ENCODE results near the gene KRTAP1-3.
"Not testable (repeated sequence)": the region's sequence is repeated elsewhere in the genome, so short reads cannot be mapped to it uniquely, and the experiment has no call there.

Gene KRTAP1-3

DNA sequence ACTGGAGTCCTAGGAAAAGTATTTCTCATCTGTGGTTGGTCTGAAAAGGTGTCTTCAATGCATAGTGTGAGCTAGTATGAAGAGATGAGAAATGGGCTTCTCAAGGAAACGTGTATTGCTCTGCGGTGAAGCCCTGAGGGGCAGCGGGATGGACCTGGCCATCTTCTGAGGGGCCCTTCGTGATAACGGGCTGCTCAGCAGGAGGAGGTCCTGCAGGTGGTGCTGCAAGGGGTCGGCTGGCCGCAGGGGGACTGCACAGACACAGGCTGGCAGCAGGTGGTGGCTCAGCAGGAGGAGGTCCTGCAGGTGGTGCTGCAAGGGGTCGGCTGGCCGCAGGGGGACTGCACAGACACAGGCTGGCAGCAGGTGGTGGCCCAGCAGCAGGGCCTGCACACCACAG, 19.9 kb upstream of the KRTAP1-3 start:
- not testable (repeated sequence) for DNase-seq (ENCODE audit: low read depth)

DNA sequence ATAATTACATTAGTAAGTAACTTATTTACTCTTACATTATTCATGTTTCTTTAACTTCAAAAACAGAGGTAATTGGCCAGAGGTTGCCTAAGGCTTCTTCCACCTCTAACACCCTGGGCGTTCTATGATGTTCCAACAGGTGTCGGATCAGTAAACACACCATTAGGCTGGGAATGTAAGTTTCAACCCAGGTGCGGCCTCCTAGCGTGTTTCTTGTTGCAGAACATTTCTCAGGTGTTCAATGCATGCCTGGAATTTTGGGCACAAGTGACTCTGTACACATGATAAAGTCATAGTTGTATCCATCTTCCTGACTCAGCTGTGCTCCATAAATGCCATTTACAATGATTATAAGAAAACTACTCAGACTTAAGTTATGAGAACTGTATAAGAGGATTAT, 19.4 kb upstream of the KRTAP1-3 start:
- no peak for DNase-seq (ENCODE audit: low read depth)

DNA sequence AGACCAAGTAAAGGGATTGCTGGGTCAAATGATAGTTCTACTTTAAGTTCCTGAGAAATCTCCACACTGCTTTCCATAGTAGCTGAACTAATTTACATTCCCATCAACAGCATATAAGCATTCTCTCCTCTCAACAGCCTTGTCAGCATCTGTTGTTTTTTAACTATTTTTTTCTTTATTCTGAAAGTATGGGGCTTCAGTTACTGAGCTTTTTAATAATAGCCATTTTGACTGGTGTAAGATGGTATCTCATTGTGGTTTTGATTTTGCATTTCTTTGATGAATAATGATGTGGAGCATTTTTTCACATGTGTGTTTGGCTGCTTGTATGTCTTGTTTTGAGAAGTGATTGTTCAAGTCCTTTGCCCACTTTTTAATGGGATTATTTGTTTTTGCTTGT, 17.9 kb upstream of the KRTAP1-3 start:
- no peak for DNase-seq (ENCODE audit: low read depth)

DNA sequence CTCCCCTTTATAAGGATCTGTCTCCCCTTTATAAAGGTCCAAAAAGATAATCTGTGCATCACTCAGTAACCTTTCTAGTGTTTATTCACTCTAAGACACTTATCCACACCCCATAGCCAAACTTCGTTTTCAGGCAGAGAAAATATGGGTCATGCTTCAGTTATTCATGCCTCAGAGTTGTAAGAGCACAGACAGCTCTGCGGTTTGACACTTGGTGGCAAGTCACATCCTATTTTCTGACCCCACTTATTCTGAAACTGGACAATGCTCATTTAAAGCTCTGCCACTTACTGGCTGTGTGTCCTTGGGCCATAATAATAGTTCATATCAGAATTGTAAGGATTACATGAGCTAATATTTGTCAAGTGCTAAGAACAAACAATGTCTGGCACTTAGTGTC, 14.4 kb upstream of the KRTAP1-3 start:
- no peak for DNase-seq (ENCODE audit: low read depth)

DNA sequence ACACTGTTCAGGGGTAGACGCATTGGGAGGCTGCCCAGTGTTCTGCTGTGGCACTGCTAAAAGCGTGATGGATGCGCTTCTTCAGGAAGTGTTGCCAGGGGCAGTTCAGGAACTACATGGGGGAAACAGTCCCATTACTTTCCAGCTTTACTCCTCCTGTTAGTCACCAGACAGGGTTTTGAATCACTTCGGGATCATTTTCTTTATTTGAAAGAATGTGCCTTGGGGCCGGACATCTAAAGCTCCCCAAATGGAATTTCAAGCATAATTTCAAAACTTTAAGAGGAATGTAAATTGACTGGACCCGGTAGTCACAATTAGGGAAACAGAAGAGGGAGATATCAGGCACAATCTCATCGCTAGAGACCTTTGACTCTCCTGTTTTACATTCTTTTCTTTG, 13.8 kb upstream of the KRTAP1-3 start:
- DNase-seq (ENCODE audit: low read depth): no peak

DNA sequence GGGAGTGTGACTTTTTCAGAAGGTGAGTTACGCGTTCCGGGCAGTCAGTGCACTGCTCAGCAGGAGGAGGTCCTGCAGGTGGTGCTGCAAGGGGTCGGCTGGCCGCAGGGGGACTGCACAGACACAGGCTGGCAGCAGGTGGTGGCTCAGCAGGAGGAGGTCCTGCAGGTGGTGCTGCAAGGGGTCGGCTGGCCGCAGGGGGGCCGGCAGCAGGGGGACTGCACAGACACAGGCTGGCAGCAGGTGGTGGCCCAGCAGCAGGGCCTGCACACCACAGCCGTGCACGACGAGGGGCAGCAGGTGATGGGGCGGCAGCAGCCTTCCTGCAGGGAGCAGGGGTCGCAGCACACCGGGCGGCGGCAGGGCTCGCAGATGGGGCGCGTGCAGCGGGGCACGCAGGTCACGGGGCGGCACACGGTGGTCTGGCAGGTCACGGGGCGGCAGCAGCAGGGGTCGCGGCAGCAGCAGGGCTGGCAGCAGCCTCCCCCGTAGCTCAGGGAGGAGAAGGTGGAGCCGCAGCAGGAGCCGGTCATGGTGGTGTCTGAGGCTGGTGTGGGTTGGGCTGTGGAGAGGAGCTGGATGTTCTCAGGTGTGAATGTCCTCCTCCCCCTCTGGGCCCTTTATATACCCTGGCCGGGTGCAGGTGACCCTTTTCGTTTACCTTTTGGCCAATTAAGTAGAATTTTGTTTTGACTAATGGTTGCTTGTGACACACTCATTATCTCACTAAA, 12.2 kb upstream of the KRTAP1-3 start, which contains the start of gene KRTAP2-1:
Gene KRTAP2-1, minus strand, starts transcription at position 582 of the 731 bp plus-strand sequence. Its CDS starts 49 bp downstream, at position 533.
- DNase-seq (ENCODE audit: low read depth): not testable (repeated sequence)

DNA sequence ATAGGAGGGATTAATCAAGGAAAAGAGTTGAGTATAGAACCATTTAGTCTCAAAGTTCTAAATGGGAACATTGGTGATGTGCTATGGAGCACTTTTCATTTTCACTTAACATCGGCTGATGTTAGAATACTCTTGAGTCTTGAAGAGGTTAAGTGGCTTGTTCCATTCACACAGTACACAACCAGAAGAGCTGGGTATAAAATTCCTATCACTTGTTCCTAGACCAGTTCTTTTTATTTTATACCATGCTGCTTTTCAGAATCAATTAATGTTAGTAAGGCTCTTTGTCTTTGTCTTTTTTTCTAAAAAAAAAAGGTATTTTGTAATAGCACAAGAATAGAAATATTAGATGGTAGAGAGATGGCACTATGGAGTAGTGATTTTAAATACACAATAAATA, 8.3 kb upstream of the KRTAP1-3 start:
- DNase-seq (ENCODE audit: low read depth): no peak

DNA sequence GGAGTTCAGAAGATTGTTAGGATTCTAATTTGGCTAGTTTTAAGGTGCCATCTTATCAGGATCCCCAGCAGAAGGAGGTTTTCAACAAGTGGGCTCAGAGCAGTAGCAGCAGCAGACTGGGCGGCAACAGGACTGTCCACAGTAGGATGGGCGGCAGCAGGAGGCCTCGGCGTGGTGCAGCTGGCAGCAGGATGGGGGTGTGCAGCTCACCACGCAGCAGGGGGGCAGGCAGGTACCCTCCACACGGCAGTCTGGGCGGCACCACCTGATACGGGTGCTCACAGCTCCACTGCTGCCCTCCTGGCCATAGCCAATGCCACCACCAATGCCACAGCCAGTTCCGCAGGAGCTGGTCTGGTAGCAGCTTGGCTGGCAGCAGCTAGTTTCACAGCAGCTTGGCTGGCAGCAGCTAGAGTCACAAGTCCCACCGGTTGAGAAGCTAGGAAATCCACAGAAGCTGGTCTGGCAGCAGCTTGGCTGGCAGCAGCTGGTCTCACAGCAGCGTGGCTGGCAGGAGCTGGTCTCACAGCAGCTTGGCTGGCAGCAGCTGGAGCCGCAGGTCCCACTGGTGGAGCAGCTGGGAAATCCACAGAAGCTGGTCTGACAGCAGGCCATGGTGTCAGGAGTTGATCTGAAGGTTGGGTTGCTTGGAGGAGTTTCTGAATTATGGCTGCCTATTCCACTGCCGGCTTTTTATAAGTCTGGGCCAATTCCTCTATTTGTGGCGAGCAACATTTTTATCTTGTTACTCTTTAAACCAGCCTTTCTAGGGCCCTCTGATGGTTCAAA, 6.3 kb upstream of the KRTAP1-3 start, which contains the start of gene KRTAP1-1:
Gene KRTAP1-1, minus strand, starts transcription at position 668 of the 789 bp plus-strand sequence. Its CDS starts 53 bp downstream, at position 615.
- not testable (repeated sequence) for DNase-seq (ENCODE audit: low read depth)

DNA sequence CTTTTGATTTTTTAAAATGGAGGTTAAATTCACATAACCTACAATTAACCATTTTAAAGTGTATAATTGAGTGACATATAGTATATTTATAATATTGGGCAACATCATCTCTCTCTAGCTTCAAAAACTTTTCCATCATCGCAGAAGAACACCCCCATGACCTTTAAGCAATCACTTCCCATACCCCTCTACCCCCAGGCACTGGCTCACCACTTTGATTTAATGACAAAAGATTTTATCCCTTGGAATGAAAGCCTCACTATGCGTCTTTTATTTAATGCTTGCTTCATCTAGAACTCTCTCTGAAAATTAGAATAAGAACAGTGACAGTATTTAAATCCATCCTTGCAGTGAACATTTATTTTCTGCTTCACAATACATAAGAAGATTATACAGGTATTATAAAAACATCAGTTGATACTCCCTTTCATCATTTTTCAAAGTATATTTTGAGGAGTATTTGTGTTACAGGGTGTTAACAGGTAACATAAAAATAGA, 3.2 kb upstream of the KRTAP1-3 start:
- DNase-seq (ENCODE audit: low read depth): no peak

DNA sequence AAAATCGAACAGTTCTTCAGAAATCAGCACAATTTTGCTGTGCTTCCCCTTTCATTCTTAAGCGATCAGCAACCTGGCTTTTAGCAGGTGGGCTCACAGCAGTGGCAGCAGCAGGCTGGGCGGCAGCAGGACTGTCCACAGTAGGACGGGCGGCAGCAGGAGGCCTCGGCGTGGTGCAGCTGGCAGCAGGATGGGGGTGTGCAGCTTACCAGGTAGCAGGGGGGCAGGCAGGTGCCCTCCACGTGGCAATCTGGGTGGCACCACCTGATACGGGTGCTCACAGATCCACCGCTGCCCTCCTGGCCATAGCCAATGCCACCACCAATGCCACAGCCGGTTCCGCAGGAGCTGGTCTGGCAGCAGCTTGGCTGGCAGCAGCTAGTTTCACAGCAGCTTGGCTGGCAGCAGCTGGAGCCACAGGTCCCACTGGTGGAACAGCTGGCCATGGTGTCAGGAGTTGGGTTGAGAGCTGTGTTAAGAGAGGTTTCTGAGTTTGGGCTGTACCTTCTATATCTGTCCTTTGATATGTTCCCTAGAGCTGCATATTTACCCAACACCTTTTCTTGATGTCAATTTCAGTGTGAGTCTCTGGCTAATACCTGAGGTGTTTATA, 4.9 kb downstream of the KRTAP1-3 start, which contains the start of gene KRTAP1-4:
Gene KRTAP1-4, minus strand, starts transcription at position 563 of the 613 bp plus-strand sequence. Its CDS starts 117 bp downstream, at position 446.
- no peak for DNase-seq (ENCODE audit: low read depth)

DNA sequence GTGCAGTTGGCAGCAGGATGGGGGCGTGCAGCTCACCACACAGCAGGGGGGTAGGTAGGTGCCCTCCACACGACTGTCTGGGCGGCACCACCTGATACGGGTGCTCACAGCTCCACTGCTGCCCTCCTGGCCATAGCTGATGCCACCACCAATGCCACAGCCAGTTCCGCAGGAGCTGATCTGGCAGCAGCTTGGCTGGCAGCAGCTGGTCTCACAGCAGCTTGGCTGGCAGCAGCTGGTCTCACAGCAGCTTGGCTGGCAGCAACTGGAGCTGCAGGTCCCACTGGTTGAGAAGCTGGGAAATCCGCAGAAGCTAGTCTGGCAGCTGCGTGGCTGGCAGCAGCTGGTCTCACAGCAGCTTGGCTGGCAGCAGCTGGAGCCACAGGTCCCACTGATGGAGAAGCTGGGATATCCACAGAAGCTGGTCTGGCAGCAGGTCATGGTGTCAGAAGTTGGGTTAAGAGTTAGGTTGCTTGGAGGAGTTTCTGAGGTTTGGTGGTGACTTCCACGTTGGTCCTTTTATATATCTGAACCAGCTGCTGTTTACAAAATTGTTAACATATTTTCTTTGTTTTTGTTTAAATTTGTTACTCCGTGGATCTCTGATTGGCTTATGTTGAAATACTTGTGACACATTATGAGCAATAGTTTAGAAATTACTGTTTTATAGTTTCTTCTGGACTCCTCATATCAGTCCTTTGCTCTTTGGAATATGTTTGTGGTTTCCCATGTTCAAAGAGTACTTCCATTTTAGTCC, 7.8 kb downstream of the KRTAP1-3 start, which contains the start of gene KRTAP1-5:
Gene KRTAP1-5, minus strand, starts transcription at position 494 of the 757 bp plus-strand sequence. Its CDS starts 53 bp downstream, at position 441.
- no peak for DNase-seq (ENCODE audit: low read depth)

DNA sequence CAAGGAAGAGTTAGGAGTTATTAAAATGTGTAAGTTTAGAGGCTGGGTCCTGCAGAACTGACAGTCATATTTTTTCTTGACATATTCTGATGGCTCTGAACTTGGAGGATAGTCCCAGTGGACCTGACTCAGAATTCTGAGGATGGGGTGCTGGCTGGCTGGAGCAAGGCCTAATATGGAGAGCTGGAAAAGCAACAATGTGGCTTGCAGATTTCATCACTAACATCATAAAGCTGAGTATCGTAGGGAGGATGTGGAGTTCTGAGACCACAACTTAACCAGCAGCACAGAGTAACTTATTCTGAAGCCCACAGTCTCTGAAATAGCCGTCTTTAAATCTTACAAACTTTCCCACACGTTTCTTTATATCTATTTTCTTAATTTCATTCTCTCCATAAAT, 10.0 kb downstream of the KRTAP1-3 start:
- DNase-seq (ENCODE audit: low read depth): no peak

DNA sequence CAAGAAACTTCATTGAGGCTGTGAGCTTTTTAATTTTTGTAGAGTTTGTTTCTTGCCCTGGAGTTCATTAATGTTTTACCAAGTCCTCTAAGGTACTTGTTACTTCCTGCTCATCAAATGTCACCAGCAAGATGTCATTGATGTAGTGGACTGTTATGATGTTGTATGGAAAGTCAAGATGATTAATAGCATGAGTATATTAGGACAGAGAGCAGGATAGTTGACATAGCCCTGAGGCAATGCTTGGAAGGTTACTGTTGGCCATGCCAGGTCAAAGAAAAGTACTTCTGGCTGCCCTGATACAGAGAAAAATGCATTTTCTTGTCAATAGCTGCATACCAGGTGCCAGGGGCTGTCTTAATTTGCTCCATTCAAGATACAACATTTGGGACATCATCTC, 14.3 kb downstream of the KRTAP1-3 start:
- DNase-seq (ENCODE audit: low read depth): no peak

DNA sequence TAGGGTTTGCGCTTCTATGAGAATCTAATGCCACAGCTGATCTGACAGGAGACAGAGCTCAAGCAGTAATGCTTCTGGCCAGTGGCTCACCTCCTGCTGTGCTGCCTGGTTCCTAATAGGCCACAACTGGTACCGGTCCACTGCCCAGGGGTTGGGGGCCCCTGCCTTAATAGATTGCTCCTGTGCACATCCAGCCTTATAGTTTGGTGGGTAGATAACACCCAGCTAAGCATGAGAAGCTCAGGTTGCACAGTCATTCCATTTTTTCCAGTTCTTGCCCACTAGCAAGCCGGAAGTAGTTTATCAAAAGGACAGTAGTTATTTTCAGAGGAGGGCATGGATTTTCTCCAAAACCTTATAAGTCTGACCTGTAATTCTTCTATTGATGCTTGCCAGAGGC, 15.3 kb downstream of the KRTAP1-3 start:
- no peak for DNase-seq (ENCODE audit: low read depth)

DNA sequence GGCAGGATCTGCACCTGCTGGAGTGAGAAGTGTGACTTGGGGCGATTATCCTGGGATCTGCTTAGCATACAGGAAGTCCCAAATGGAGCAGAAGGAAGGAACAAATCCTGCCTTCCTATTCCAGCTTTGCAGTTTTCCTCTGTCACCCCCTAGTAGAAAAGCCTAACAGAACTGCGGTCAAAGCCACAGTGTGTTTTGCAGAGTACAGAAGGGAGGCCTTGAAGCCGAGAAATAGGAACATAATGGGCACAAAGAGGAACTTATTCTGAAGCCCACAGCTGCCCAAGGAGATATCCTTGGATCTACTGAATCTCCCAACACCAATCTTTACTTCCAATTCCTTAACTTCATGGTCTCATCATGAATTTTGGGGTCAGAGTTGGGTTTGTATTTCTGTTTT, 16.1 kb downstream of the KRTAP1-3 start:
- no peak for DNase-seq (ENCODE audit: low read depth)

DNA sequence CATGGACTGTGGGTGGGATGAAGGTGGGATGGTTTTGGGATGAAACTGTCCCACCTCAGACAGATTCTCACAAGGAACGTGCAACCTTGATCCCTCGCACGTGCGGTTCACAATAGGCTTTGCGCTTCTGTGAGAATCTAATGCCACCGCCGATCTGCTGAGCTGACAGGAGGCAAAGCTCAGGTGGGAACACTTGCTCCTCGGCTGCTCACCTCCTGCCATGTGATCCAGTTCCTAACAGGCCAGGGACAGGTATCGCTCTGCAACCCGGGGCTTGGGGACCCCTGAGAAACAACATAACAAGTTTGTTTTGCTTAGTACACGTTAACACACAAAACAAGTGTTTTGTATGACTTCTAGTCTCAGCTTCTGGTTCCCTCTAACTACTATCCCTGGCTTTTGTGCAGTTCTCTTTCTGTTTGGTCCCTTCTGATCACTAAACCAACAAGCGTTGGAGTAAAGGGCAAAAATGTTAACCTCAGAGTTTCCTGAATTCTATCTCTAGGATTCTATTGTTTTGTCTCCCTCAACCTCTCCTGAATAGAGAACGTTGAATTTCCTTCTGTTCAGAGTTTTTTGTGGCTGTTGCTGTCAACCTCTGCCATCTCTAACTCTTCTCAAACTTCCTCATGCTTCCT, 18.0 kb downstream of the KRTAP1-3 start:
- no peak for DNase-seq (ENCODE audit: low read depth)

DNA sequence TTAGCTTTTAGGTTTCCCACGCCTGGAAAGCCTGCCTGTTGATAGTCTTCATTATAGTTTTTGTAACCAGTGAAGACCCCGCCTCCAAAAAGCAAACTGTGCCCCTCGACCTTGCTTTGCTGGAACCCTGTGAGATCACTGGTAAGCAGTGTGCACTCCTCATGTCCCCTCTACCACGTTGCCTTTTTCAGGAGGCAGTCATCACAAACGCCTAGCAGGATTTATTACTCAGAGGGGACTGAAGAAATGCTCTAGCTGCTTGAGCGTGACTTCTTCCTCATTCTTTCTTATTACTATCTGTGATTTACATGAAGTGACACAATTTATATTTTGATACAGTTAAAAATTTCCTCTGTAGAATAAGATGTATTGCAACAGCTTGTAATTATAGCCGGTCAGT, 19.2 kb downstream of the KRTAP1-3 start:
- no peak for DNase-seq (ENCODE audit: low read depth)

DNA sequence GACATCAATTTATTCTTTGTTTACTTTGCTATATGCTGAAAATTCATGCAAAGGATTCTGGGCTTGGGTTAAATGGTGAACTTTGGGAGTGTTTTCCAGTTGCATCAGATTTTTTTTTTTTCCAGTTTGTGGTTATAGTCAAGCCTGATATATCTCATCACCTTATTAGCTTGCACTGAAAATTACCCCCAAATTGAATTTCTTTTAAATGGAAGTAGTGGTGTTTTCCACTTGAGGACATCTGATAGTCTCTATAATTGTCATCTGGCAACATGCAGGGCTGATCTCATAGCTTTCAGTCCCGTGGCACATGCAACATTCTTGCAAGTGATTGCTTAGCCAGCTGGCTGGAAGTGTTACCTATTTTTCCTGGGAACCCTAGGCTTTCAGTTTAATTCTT, 21.1 kb downstream of the KRTAP1-3 start:
- no peak for DNase-seq (ENCODE audit: low read depth)

DNA sequence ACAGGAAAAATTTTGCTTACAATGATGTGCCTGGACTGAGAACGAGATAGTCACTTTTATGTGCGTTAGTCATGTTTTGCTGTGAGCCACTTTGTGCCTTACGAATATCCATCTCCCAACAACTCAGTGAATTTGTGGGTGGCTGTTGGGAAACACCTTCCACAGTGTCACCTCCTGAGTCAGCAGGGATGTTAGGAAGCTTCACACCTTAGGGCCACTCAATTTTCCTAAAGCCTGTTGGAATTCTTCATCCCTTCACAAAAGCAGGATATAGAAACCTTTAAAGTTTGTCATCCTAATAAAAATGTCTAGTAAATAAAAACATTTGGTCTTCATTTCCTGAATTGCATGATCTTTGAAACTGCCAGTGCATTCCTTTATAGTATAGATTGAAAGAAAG, 21.5 kb downstream of the KRTAP1-3 start:
- DNase-seq (ENCODE audit: low read depth): no peak

DNA sequence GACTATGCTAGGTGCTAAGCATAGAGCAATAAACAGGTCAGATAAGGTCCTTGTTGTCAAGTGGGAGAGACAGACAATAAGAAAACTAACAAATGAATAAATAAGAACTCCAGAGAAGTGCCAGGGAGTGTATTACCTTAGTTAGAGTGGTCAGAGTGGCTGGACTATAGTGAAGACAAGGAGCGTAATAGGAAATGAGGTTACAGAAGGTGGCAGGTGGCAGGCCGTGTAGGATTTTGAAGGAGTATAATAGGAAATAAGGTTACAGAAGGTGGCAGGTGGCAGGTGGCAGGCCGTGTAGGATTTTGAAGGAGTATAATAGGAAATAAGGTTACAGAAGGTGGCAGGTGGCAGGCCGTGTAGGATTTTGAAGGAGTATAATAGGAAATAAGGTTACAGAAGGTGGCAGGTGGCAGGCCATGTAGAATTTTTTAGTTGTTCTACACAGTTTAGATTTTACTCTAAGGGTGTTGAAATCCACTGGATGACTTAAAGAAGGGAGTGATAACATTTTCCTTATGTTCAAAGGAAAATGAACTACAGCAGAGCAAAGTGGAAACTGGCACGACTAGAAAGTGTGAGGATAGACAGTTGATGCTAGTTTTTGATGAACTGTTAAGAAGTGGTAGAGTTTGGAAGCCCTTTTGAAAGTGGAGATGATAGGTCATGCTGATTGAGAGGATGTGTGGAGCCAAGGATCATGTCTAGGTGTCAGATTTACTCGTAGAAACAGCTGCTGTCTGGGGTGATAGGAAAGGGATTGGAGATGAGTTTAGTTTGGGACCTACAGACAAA, 22.2 kb downstream of the KRTAP1-3 start:
- DNase-seq (ENCODE audit: low read depth): no peak

Measured in stimulated activated CD8-positive, alpha-beta memory T cell treated with anti-CD3 and anti-CD28 coated beads, Interleukin-7, amount 100 ng/mL, for 24 hours (primary cell).